Adrenal gland (tissue), 12 donors: ENCODE measurements around the gene HEXIM1. TPM values are rescaled to one million over a fixed set of nuclear protein-coding genes. Genes with fewer than 3 reads are reported as not detected.

Source experiments
- DNase-seq, 7 donors: peaks; one replicate each; pipeline ENCODE4 v3.0.0-alpha.2; 2019 to 2020
- H3K27ac ChIP-seq, 5 donors: fragments of 200-600 bp; sonication (generic) in 4 of 5; 1 replicate in 3 of 5; 2 replicates in 2 of 5; pipeline versions ENCODE4 v1.5.1 to v1.8.0; 2016 to 2020; ENCODE audit warnings: mild to moderate bottlenecking in 1 of 5
- H3K27me3 ChIP-seq: fragments of 200-600 bp; 2 replicates; pipeline ENCODE4 v1.8.0; 2021
- H3K36me3 ChIP-seq, 2 donors: fragments of 200-600 bp; replicated peaks in 1 of 2; 1 replicate in 1 of 2; 2 replicates in 1 of 2; pipeline versions ENCODE4 v1.5.1 to v1.8.0; 2018 to 2022
- H3K4me1 ChIP-seq, 2 donors: fragments of 200-600 bp; replicated peaks in 1 of 2; 1 replicate in 1 of 2; 2 replicates in 1 of 2; pipeline versions ENCODE4 v1.5.1 to v1.8.0; 2018 to 2021
- H3K4me3 ChIP-seq, 4 donors: fragments of 200-600 bp; sonication (generic) in 3 of 4; one replicate each; pipeline ENCODE4 v1.5.1; 2016 to 2018
- H3K9me3 ChIP-seq, 3 donors: fragments of 200-600 bp; sonication (generic) in 1 of 3; replicated peaks in 1 of 3; 1 replicate in 2 of 3; 2 replicates in 1 of 3; pipeline versions ENCODE4 v1.5.1 to v1.8.0; 2016 to 2021
- POLR2A ChIP-seq, 2 donors: fragments of 450-650 bp; IDR thresholded peaks; one replicate each; pipeline ENCODE4 v1.6.1; 2017; ENCODE audit warnings: antibody characterized with exemption in 2 of 2, mild to moderate bottlenecking in 2 of 2, moderate library complexity in 1 of 2
- WGBS, 4 donors: extraction: QIAGEN DNeasy Blood & Tissue Kit in 2 of 4; methylation state at CpG; one replicate each; pipeline versions ENCODE4 v1.1.5 to v1.1.7; 2013 to 2017; 5-methylcytosine and 5-hydroxymethylcytosine counted together
- intact Hi-C, 2 donors: fragments of 100-400 bp; cut with DNase I; formaldehyde crosslinking; loops; one replicate each; pipeline versions ENCODE4 v1.14.1 to v1.15.0; 2022 to 2023
- polyA plus RNA-seq, 3 donors: library from polyadenylated mRNA; stranded (reverse); fragments of 200-250 nt in 2 of 3; fragments of 350-450 nt in 1 of 3; fragmentation: Illumina TruSeq in 1 of 3; extraction: RNeasy Lipid Tissue Mini Kit (QIAGEN cat#74804) in 1 of 3; gene quantifications; one replicate each; pipeline ENCODE4 v1.2.3, GENCODE V29; 2013 to 2014
- total RNA-seq, 9 donors: library from RNA; depleted of rRNA in 4 of 9; stranded (reverse); fragments of >200 nt in 4 of 9; fragments of 120-200 nt in 1 of 9; fragmentation: NEBNext Ultra II Directional in 1 of 9; extraction: Animal tissue kit (Norgen Biotek cat#: 25700) in 1 of 9; gene quantifications; one replicate each; pipeline versions ENCODE4 v1.1.0 to v1.2.4, GENCODE V29; 2013 to 2023
- TF ChIP-seq, protein P1 (sequence below), 6 experiments: fragments of 450-650 bp in 4 of 6; fragments of 200-600 bp in 2 of 6; sonication (generic) in 1 of 6; IDR thresholded peaks; 1 replicate in 5 of 6; 2 replicates in 1 of 6; pipeline versions ENCODE4 v1.5.1 to v1.8.0; 2016 to 2021; ENCODE audit warnings: antibody characterized with exemption in 6 of 6, mild to moderate bottlenecking in 2 of 6, moderate library complexity in 1 of 6
- donor health status: healthy with polysubstance abuse.
- donor health status: Bipolar disorder and iron deficiency.
- donor health status: DM: yes; HTN: yes; CAD: no.
- donor health status: DM: no; HTN: no; CAD: no.
- donor health status: DM: no; HTN: no; CAD: no.
- donor health status: DM: yes; HTN: yes; CAD: no.

HEXIM1 gene
- total and polyA plus RNA-seq, 12 donors, result 19.4 to 159 (median 30.9) TPM

DNA sequence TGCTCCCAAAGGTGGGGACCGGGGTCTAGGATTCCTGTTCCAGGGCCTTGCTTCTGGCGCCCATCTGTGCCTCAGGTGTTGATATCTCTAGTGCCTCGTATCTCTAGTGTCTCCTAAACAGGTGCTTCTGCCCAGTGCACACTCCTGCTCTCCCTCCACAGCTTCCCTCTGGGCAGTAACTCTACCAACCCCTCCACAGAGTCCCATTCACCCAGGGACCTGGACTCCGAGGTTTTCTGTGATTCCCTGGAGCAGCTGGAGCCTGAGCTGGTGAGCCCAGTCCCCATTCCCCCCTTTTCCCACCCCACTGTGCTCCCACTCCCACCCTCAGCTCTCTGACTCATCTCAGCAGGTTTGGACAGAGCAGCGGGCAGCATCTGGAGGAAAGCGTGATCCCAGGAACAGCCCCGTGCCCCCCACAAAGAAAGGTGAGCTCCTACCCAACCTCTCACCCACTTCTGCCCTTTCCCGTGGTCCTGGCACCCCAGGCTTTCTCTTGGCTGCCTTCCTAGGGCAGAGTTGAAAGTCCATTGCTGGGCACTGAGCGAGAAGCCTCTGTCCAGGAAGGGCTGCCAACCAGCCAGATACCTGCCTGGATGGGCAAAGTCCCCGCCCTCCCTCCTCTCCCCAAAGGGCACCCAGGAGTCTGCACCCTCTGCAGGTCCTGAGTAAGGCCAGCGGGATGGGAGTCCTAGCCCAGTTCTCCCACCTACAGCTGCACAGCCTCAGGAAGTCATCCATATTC, 10.5 kb upstream of the HEXIM1 start:
- no peak overlapping the region for H3K4me3 ChIP-seq
- TF ChIP-seq, protein P1, sequence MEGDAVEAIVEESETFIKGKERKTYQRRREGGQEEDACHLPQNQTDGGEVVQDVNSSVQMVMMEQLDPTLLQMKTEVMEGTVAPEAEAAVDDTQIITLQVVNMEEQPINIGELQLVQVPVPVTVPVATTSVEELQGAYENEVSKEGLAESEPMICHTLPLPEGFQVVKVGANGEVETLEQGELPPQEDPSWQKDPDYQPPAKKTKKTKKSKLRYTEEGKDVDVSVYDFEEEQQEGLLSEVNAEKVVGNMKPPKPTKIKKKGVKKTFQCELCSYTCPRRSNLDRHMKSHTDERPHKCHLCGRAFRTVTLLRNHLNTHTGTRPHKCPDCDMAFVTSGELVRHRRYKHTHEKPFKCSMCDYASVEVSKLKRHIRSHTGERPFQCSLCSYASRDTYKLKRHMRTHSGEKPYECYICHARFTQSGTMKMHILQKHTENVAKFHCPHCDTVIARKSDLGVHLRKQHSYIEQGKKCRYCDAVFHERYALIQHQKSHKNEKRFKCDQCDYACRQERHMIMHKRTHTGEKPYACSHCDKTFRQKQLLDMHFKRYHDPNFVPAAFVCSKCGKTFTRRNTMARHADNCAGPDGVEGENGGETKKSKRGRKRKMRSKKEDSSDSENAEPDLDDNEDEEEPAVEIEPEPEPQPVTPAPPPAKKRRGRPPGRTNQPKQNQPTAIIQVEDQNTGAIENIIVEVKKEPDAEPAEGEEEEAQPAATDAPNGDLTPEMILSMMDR (IDR thresholded peaks at IDR 0.05), result no peak
- TF ChIP-seq POLR2A (IDR thresholded peaks at IDR 0.05), result no peak
- no peaks in the 10 kb centered on the region for H3K27me3 ChIP-seq
- H3K4me1 ChIP-seq, result peaks cover 8 to 17% of the 10 kb centered on the region in 2 donors
- WGBS, 4 donors, result 89 to 92% (median 89%) methylated on average over 9 to 11 of the region's 11 CpGs
- no peak overlapping the region for H3K27ac ChIP-seq
- intact Hi-C loops, result loop anchor here (5.0 to 10.0 kb wide), 2 partner anchors 60 to 363 kb away; no protein-coding TSS in a partner anchor
- DNase-seq, result peak in 1 of 7 donors; percentile 8
- peaks cover 0 to 6% of the 10 kb centered on the region in 2 donors for H3K36me3 ChIP-seq
- no peaks in the 10 kb centered on the region for H3K9me3 ChIP-seq

DNA sequence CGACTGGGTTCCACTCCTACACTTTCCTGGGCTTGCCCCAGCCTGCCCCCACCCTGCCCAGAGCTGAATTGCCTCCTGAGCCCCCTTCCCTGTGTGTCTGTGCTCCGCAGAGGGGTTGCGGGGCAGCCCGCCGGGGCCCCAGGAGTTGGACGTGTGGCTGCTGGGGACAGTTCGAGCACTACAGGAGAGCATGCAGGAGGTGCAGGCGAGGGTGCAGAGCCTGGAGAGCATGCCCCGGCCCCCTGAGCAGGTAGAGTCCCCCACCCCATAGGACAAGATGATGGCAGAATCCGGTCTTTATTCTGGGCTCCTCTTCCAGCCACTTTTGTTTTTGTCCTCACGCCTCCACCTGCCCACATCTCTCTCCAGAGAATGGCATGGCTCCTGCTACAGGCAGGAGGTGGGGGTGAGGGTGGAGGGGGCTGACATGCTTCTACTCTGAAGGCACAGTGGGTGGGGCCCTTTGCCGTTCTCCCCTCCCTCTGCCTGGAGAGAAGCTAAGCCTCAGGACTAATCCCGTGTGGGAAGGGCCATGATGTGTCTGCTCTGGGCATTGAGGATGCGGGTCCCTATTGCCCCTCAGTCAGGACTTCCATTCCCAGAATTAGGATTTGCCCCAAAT, 9.3 kb upstream of the HEXIM1 start:
- Histone ChIP-seq H3K4me1 (peaks cover 14 to 21% of the 10 kb centered on the region in 2 donors), H3K36me3 (peaks cover 0 to 6% of the 10 kb centered on the region in 2 donors), H3K27me3 (no peaks in the 10 kb centered on the region), H3K4me3 (no peak overlapping the region), H3K27ac (no peak overlapping the region), H3K9me3 (no peaks in the 10 kb centered on the region)
- WGBS, 4 donors, result 79 to 92% (median 86%) methylated on average over 5 to 14 of the region's 14 CpGs
- intact Hi-C loops, result loop anchor here (5.0 to 10.0 kb wide), 2 partner anchors 58 to 364 kb away; no protein-coding TSS in a partner anchor
- no peak for TF ChIP-seq POLR2A (IDR thresholded peaks at IDR 0.05)
- TF ChIP-seq, protein P1 (IDR thresholded peaks at IDR 0.05), result no peak
- no peak for DNase-seq

DNA sequence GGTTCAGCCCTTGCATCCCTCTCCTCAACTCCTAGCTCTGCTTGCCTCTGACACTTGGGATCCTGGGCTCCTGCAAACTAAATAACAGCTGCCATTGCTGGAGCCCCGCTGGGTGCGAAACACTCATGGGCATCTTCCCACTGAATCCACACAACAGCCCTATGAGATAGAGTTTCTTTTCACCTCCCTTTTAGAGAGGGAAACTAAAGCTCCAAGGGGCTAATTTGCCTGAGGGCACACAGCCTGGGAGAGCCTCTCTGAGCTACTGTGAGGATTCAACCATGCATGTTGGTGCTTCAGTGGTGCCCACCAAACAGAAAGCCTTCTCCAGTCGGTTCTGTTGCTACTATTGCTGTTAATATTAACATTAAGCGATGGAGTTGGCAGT, 8.7 kb upstream of the HEXIM1 start:
- H3K4me3 ChIP-seq, result no peak overlapping the region
- no peaks in the 10 kb centered on the region for H3K9me3 ChIP-seq
- 88 to 96% (median 90%) methylated on average over 4 of the region's 4 CpGs for WGBS, 4 donors
- TF ChIP-seq POLR2A (IDR thresholded peaks at IDR 0.05), result no peak
- TF ChIP-seq, protein P1 (IDR thresholded peaks at IDR 0.05), result no peak
- peaks cover 0 to 6% of the 10 kb centered on the region in 2 donors for H3K36me3 ChIP-seq
- peaks cover 16 to 23% of the 10 kb centered on the region in 2 donors for H3K4me1 ChIP-seq
- no peaks in the 10 kb centered on the region for H3K27me3 ChIP-seq
- intact Hi-C loops, result loop anchor here (5.0 to 10.0 kb wide), 2 partner anchors 58 to 365 kb away; no protein-coding TSS in a partner anchor
- no peak for DNase-seq
- H3K27ac ChIP-seq, result no peak overlapping the region

DNA sequence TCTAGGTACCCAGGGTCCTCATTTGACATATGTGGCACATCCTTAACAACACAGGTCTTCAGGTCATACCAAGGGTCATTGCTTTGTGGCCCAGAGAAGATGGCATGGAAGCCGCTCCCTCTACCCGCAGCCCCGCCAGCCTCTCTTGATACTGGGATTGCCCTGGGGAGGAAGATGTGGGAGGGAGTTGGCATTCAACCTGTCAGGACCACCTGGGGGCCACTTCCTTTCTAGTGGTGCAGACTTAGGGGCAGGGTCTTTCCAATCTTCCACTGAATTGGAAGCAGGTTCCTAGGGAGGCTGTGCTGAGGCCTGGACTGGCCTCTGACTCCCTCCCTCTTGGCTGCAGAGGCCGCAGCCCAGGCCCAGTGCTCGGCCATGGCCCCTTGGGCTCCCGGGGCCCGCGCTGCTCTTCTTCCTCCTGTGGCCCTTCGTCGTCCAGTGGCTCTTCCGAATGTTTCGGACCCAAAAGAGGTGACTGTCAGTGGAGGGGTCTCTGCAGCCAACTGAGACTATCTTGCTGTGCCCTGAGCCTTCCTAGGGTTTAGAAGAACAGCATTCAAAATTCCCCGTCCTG, 5.1 kb upstream of the HEXIM1 start:
- intact Hi-C loops, result no loop called here
- 76 to 100% (median 88%) methylated on average over 3 to 13 of the region's 13 CpGs for WGBS, 4 donors
- H3K27ac ChIP-seq, result peak overlapping the region in 4 of 5 donors; percentile 60 to 99 (median 87)
- H3K36me3 ChIP-seq, result peaks cover 0 to 2% of the 10 kb centered on the region in 2 donors
- peaks cover 25 to 30% of the 10 kb centered on the region in 2 donors for H3K4me1 ChIP-seq
- no peak for TF ChIP-seq POLR2A (IDR thresholded peaks at IDR 0.05)
- TF ChIP-seq, protein P1 (IDR thresholded peaks at IDR 0.05), result no peak
- H3K4me3 ChIP-seq, result peak overlapping the region in 1 of 4 donors; percentile 60
- no peaks in the 10 kb centered on the region for H3K27me3 ChIP-seq
- H3K9me3 ChIP-seq, result no peaks in the 10 kb centered on the region
- DNase-seq, result peak in 1 of 7 donors; percentile 26
